ENCODE results near the gene NCOR1. TPM values are rescaled to one million over a fixed set of nuclear protein-coding genes. Genes with fewer than 3 reads are reported as not detected.
"Not testable (repeated sequence)": the region's sequence is repeated elsewhere in the genome, so short reads cannot be mapped to it uniquely, and the experiment has no call there.

Gene NCOR1
- total and polyA plus RNA-seq, 12 donors: 27.0 to 103 (median 74.8) TPM

DNA sequence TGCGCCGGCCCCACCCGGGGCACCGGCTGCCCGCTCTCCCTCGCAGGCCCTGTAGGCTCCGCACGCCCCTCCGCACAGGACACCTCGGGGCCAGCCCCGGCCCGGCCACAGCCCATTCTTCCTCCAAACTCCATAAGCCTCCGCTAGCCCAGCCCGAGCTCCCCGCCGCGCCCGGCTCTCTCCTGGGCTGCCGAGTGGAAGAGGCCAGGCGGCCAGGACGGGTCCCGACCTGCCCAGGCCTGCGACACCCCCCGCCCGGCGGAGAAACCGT is 397 bp downstream of the NCOR1 start:
- H3K36me3 ChIP-seq: peaks cover 0 to 5% (median 0%) of the 10 kb centered on the region in 9 donors
- DNase-seq (peak in 1 of 2 donors; percentile 24), ATAC-seq (peak; percentile 35 to 79 (median 44))
- H3K4me3 ChIP-seq: peak overlapping the region; percentile 63 to 100 (median 92)
- H3K27ac ChIP-seq: peak overlapping the region; percentile 85 to 100 (median 98)
- peaks cover 3 to 65% (median 50%) of the 10 kb centered on the region in 9 donors for H3K4me1 ChIP-seq
- no peaks in the 10 kb centered on the region for H3K9me3 ChIP-seq
- WGBS, 2 donors: 0 to 1% methylated on average over 27 of the region's 27 CpGs
- intact Hi-C loops (cut with DNase I): loop anchor here in 4 of 10 donors (5.0 to 10.0 kb wide), 2 partner anchors 60 to 72 kb away; no protein-coding TSS in a partner anchor
- TF ChIP-seq, protein P1, sequence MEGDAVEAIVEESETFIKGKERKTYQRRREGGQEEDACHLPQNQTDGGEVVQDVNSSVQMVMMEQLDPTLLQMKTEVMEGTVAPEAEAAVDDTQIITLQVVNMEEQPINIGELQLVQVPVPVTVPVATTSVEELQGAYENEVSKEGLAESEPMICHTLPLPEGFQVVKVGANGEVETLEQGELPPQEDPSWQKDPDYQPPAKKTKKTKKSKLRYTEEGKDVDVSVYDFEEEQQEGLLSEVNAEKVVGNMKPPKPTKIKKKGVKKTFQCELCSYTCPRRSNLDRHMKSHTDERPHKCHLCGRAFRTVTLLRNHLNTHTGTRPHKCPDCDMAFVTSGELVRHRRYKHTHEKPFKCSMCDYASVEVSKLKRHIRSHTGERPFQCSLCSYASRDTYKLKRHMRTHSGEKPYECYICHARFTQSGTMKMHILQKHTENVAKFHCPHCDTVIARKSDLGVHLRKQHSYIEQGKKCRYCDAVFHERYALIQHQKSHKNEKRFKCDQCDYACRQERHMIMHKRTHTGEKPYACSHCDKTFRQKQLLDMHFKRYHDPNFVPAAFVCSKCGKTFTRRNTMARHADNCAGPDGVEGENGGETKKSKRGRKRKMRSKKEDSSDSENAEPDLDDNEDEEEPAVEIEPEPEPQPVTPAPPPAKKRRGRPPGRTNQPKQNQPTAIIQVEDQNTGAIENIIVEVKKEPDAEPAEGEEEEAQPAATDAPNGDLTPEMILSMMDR (IDR thresholded peaks at IDR 0.05): no peak
- no peaks in the 10 kb centered on the region for H3K27me3 ChIP-seq

DNA sequence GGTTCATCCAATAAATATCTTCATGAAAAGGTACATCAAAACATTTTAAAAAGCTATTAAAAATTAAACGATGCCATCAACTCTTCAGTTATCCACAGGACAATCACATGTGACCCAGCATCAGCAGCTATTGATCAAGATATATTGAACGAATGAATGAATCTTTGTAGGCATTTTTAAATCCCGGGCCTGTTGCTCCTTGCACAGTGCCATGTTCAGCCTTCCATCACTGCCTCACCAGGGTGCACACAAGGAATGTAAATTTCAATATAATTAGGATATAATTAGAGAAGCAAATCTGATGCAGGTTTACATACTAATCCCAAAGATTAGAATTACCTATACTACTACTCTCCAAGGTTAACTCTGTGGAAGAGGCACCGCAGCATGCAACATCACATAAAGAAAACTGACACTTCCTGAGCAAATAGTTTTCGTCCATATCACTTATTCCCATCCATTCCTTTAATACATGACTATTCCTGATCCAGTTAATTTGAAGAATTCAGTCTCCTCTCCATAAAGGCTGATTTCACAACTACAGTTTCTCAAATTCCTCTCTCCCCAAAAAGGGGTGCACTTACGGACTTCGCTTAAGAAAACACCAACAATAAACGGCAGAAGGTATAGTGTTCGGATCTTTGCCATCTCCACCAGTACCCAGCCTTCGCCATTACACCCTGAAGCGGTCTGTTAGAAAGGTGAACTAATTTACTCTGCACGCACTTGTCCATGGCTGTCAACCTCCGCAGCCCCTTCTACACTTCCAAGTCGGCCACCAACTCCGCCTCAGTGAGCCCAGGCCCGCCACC is 938 bp downstream of the NCOR1 start:
- no peak for DNase-seq
- Histone ChIP-seq H3K4me3 (peak overlapping the region; percentile 63 to 100 (median 92)), H3K36me3 (peaks cover 0 to 1% (median 0%) of the 10 kb centered on the region in 9 donors), H3K27ac (peak overlapping the region; percentile 85 to 100 (median 98)), H3K4me1 (peaks cover 3 to 65% (median 50%) of the 10 kb centered on the region in 9 donors), H3K9me3 (no peaks in the 10 kb centered on the region), H3K27me3 (no peaks in the 10 kb centered on the region)
- intact Hi-C loops (cut with DNase I): loop anchor here in 4 of 10 donors (5.0 to 10.0 kb wide), 2 partner anchors 60 to 73 kb away; no protein-coding TSS in a partner anchor
- WGBS, 2 donors: 4% methylated on average over 16 of the region's 16 CpGs
- ATAC-seq: no peak
- TF ChIP-seq, protein P1 (IDR thresholded peaks at IDR 0.05): no peak

DNA sequence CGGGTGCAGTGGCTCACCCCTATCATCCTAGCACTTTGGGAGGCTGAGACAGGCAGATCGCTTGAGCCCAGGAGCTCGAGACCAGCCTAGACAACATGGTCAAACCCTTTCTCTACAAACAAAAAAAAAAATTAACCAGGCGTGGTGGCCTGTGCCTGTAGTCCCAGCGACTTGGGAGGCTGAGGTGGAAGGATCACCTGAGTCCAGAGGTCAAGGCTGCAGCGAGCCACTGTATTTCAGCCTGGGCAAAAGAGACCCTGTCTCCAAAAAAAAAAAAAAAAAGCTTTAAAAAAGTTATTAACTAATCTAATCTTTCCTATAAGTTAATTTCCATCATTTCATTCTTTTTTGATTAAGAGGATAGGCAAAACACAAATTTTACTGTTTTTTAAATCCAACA is 2.5 kb downstream of the NCOR1 start:
- TF ChIP-seq, protein P1 (IDR thresholded peaks at IDR 0.05): no peak
- Histone ChIP-seq H3K27me3 (no peaks in the 10 kb centered on the region), H3K27ac (no peak overlapping the region), H3K36me3 (no peaks in the 10 kb centered on the region), H3K4me3 (no peak overlapping the region), H3K9me3 (no peaks in the 10 kb centered on the region), H3K4me1 (peaks cover 3 to 66% (median 42%) of the 10 kb centered on the region in 9 donors)
- intact Hi-C loops (cut with DNase I): loop anchor here in 1 of 10 donors (10.0 kb wide), 1 partner anchor 62 kb away; no protein-coding TSS in a partner anchor
- DNase-seq: no peak
- 92 to 93% methylated on average over 6 of the region's 6 CpGs for WGBS, 2 donors
- ATAC-seq: no peak

DNA sequence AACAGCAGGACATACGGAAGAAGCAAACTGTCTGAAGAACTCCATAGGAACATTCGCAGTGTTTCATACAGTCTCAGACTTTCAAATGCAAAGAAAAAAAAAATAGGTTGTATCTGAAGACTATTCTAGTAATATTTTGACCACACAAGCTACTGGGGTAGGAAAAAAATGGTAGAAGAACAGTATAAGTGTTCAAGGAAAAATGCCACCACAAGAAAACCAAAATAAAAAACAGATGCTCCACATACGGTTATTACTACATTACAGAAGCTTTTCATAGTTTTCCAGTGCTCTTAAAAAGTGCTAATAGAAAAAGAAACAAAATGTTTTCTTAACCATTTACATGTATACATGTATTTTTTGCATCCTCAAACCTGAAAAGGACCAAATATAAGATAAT is 3.7 kb downstream of the NCOR1 start:
- Histone ChIP-seq H3K4me1 (peaks cover 3 to 59% (median 35%) of the 10 kb centered on the region in 9 donors), H3K9me3 (no peaks in the 10 kb centered on the region), H3K4me3 (no peak overlapping the region), H3K27ac (no peak overlapping the region), H3K27me3 (no peaks in the 10 kb centered on the region), H3K36me3 (no peaks in the 10 kb centered on the region)
- intact Hi-C loops (cut with DNase I): loop anchor here in 1 of 10 donors (10.0 kb wide), 1 partner anchor 63 kb away; no protein-coding TSS in a partner anchor
- TF ChIP-seq, protein P1 (IDR thresholded peaks at IDR 0.05): no peak
- DNase-seq (no peak), ATAC-seq (no peak)
- 80 to 89% methylated on average over 3 of the region's 3 CpGs for WGBS, 2 donors

DNA sequence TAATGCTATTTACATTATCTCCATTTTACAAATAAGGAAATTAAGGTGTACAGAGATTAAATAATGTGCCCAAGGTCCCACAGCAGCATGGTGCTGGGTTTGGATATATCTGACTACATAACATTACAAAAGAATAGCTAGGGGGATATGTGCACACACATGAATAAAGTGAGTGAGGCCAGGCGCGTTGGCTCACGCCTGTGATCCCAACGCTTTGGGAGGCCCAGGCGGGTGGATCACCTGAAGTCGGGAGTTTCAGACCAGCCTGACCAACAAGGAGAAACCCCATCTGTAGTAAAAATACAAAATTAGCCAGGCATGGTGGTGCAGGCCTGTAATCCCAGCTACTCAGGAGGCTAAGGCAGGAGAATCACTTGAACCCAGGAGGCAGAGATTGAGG is 10.6 kb downstream of the NCOR1 start:
- intact Hi-C loops (cut with DNase I); H3K4me3 ChIP-seq; ATAC-seq; DNase-seq; H3K27me3 ChIP-seq; H3K36me3 ChIP-seq; H3K9me3 ChIP-seq: not testable (repeated sequence)
- Histone ChIP-seq H3K27ac (peak overlapping the region in 1 of 10 donors; percentile 13), H3K4me1 (peaks cover 11 to 66% (median 40%) of the 10 kb centered on the region in 9 donors)
- WGBS, 2 donors: 95% methylated on average over 6 of the region's 6 CpGs

DNA sequence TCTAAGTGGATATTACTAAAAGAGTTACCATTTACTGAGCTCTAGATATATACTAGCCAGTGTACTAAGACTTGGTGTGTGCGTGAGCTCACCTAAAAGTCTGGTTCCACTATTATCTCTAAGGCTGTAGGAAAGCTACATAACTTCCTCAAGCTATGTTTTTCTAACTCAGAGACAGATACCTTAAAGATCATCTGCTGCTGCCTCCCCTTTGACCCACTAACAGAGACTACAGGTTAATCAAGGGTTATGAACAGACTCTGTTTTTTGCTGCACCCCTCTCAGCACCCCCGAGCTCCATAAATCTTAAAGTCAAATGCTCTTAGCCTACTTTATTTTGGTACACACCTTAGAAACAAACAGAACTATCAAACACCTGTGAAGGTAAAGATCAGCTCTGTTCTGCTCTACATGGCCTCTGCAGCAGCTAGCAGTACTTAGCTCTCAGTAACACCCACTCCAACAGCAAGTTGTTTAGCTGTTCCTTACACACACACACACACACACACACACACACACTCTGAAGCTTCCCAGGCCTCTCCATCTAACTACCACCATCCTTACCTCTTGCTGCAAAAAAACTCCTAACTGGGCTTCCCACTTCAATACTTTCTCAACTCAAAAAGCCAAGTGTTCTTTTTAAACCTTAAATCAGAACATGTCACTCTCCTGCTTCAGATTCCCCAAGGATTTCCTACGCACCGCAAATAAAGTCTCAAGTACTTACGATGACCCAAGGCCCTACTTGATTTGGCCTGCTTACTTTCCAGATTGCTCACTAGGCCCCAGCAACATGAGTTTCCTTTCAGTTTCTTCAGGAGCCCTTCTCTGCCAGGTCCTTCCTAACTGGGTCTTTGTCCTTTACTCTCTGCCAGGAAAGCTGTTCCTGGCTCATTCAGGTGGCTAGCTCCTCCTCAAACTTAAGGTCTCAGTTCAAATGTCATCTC is 12.5 kb downstream of the NCOR1 start:
- 41 to 48% methylated on average over 5 of the region's 5 CpGs for WGBS, 2 donors
- peak overlapping the region in 9 of 10 donors; percentile 5 to 75 (median 54) for H3K27ac ChIP-seq
- H3K9me3 ChIP-seq; intact Hi-C loops (cut with DNase I); H3K27me3 ChIP-seq; H3K4me3 ChIP-seq; H3K36me3 ChIP-seq: not testable (repeated sequence)
- ATAC-seq (peak in 1 of 8 donors; percentile 8), DNase-seq (peak in 1 of 2 donors; percentile 19)
- H3K4me1 ChIP-seq: peaks cover 11 to 72% (median 53%) of the 10 kb centered on the region in 9 donors
